Lung microvascular endothelial cell (primary cell): ENCODE results near the gene DKKL1. TPM values are rescaled to one million over a fixed set of nuclear protein-coding genes. Genes with fewer than 3 reads are reported as not detected.

Experiments used
- DNase-seq, 2 donors: peaks; one replicate each; pipeline versions ENCODE4 v3.0.0 to v3.0.0-alpha.2; 2010; ENCODE audit warnings: low read depth in 2 of 2
- total RNA-seq: library from RNA; depleted of rRNA; stranded (reverse); fragments of >200 nt; gene quantifications from 2 replicates; pipeline ENCODE4 v1.2.1, GENCODE V29; 2014

DKKL1 gene
- total RNA-seq, 1 donor from 2014 or later = 0.40 TPM

DNA sequence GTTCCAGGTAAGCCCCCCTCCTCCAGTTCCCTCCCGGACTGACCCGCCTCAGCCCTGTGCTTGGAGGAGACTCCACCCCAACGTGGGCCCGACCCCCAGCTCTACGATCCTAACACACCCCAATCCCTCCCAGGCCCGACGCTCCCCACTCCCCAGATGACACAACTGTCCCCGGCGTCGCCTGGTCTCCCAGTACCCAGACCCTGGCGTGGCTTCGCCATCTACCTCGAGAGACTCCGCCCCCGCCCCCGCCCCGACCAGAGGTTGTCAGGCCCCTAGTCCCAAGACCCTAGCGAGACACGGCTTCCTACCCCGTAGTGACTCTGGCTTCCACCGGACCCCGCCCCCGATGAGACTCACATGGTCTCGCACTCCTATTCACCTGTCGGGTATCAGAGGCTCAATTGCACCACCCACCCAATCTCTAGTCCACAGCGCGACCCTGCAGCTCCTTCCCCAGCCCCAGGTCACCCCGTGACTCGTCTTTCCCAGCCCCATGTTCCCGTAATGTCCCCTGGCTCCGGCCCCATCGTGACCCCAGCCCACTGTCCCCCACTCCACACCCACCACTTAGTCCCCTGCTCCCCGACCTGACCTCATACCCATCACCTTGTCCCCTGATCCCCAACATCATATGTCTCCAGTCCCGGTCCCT, 25.5 kb upstream of the DKKL1 start:
- no peak for DNase-seq

DNA sequence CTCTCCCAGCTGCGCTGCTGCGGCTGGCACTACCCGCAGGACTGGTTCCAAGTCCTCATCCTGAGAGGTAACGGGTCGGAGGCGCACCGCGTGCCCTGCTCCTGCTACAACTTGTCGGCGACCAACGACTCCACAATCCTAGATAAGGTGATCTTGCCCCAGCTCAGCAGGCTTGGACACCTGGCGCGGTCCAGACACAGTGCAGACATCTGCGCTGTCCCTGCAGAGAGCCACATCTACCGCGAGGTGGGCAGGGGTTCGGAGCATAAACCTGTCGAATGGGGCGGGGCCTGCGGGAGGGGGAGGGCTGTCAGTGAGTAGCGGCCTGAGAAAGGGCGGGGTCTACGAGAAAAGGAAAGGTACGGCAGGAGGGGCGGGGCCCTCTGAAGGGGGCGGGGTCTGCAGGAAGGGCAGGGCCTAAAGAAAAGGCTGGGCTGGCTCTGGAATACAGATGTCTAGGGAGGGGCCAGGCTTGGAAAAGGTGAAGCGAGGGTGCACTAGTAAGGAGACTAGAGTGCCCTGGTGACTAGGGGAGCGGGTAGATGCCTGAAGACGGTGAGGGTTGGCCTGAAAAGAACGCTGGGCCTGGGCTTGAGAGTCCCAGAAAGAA, 24.9 kb upstream of the DKKL1 start:
- peak; percentile 33 to 74 for DNase-seq

DNA sequence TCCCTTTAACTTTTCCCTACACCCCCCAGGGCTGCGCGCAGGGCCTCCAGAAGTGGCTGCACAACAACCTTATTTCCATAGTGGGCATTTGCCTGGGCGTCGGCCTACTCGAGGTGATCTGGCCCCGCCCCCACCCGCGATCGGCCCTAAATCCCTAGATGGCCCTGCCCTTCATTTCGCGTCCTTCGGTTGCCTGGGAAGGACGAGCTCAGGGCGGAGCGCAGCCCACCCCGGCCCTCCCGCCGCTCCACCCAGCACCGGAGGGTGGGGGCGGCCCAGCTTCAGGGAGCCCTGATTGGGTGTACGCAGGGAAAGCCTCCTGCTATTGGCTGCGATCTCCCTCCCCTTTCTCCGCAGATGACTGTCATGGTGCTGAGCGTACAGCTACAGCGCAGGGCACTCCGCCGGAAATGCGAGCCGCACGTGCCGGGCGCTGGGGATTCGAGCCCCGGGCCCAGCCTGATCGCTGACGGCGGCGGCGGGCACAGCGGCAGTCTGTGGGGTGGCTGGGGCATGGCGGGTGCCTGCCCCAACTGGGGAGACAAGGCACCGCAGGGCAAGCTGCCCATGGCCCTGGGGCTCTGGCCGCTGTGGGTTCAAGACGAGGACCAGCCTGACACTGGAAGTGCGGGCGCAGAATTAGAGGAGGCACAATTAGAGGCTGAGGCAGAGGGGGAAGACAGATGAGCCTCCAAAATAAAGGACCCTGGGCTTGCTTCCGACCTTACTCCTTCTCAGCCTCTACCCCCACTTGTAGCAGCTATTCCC, 24.2 kb upstream of the DKKL1 start:
- peak; percentile 88 to 95 for DNase-seq

DNA sequence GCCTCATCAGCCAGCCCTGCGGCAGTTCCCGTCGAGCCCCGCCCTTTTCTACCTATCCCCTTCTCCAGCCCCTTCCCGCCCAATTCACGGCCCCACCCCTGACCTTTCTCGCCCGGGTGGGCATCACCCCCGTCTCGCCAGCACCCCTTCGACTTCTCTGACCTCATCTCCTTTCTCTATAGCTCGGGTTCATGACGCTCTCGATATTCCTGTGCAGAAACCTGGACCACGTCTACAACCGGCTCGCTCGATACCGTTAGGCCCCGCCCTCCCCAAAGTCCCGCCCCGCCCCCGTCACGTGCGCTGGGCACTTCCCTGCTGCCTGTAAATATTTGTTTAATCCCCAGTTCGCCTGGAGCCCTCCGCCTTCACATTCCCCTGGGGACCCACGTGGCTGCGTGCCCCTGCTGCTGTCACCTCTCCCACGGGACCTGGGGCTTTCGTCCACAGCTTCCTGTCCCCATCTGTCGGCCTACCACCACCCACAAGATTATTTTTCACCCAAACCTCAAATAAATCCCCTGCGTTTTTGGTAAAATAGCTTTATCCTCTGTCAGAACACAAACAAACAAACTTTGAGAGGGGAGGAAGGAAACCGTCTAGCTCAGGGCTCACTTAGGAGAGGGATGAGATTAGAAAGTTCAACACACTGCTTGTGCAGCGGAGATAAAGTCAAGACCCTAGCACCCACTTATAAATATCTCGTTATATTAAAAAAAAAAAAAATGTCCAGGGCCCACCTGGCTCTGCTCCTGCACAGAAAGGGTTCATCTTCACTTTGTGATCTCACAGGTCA, 23.4 kb upstream of the DKKL1 start:
- peak; percentile 35 to 82 for DNase-seq

DNA sequence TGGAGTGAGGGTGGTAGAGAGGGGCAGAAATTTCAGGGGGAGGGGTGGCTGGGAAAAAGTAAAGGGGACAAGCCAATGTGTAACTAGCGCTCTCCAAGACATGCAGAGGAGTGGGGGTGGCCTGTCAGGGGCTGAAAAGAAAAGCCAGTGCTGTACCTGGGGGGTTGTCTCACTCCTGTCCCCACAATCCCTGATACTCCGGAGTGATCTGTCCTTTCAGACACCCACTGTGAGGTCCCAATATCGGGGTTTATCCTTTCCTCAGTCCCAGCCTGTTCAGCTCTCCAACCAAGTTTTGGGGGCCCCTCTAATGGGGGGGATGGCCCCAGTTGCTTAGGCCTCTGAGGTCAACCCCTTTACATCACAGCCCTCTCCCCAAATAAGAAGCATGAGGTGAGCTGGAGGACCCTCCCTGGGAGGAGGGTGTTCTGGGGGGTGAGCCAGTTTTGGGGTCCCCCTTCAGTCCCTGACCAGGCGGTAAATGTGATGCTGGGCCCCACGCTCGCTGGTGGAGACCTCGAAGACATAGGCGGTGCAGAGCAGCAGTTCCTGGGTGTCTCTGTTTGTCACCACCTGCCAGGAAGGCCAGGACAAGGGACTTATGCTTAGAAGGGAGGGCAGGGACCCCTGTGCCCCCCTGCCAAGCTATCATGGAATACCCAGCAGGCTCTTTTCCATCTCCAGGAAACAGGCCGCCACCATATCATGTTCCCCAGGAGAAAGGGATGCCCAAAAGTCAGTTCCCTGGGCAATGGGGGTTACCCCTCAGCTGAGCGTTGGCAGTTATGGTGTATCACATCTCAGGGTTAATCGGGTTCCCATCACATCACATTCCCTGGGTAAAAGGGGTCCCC, 22.6 kb upstream of the DKKL1 start:
- no peak for DNase-seq

DNA sequence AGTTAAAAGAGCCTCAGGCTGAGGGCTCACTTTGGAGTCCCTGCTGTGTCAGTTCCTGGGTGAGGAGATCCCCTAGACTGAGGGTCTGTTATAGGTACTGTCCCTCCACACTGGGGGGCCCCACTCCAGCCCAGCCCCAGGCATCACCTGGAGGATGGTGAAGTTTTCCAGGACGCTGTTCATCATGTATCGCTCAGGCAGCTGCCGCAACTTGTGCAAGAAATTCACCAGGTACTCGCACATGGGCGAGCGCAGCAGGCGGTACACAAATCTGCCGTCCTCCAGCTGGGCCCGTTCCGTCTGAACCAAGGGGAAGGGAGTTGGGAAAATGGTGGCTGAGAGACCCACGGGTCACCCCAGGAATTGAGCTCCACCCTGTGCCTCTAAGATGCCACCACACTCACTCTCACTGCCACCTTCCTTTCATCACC, 21.4 kb upstream of the DKKL1 start:
- DNase-seq = no peak

DNA sequence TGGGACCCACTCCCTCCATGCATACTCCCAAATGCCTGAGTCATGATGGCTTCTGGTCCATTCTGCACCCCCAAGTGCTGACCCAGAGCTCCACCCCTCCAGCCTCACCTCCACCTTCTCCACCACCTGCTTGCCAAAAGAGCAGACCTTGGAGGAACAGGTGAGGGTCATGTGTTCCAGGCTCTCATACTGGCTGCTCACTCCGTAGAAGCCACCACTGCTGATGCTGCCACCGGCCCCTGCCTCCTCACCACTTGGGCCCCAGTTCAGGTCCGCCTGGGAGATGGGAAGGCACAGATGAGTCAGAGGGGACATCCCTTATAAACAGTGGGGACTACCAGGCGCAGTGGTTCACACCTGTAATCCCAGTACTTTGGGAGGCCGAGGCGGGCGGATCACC, 20.6 kb upstream of the DKKL1 start:
- no peak for DNase-seq

DNA sequence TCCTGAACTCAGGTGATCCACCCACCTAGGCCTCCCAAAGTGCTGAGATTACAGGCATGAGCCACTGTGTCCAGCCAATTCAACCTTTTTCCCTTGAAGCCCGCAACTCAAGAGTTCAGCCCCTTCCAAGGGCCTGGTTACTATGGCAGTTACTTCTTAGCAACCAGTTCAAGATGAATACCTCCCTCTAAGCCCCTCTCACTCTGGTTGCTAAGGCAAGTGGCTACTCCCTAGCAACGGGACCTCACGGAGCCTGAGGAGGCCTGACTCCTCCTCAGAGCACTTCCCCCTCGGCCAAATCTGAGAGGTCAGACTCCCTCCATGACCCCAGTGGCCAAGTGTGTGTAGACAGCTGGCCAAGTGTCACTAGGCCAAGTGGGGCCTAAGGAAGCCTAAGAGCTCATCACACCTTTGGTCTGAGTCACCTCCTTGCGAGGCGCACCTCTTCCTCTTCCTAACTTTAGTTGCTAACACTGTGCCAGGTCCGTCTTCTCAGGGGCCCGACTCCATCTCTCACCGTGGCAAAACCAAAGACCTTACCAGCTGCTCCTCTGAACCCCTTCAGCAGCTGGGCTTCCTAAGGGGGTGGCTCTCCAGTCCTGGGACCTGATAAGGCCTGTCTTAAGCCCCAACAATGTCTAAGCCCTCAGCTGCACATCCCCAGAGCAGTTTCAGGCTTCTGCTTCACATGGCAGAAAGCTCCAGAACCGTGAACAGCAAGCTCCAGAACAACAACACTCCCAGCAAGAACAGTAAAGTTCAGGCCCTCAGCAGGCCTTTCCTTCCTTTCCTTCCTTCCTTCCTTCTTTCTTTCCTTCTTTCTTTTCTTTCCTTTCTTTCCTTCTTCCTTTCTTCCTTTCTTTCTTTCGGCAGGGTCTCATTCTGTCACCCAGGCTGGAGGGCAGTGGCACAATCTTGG, 18.9 kb upstream of the DKKL1 start:
- no peak for DNase-seq

DNA sequence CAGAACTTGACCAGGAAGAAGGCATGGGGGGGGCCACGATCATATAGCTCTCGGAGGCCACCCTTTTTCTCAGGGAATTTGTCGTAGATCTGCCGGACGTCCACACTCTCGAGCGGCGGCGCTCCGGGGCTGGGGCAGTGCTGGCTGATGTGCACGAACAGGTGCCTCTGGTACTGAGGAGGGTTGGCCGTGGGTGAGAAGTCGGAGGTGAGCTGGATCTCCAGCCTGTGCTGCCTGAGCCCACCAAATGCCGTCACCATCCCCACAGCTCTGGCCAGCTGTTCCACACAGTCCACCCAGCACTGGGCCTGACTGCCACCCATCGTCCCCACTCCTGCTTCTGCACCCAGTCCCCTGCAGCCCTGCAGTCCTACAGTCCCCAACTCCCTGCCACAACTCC, 16.5 kb upstream of the DKKL1 start:
- no peak for DNase-seq

DNA sequence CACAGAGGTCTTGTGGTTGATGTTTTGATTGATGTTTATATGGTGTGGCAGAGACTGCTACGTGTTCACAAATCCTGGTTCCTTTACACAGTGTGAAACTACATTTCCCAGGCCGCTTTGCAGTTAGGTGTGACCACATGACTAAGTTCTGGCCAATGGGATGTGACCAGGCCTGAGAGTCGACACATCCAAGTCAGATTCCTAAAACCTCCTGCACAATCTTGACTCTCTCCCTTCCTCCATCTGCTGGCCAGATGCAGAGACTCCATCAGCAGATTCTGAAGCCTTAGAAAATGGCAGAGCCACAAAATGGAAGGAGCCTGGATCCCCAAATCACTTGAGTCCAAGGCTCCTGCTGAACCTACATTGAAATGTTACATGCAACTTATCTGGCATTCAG, 15.8 kb upstream of the DKKL1 start:
- peak; percentile 44 to 47 for DNase-seq

DNA sequence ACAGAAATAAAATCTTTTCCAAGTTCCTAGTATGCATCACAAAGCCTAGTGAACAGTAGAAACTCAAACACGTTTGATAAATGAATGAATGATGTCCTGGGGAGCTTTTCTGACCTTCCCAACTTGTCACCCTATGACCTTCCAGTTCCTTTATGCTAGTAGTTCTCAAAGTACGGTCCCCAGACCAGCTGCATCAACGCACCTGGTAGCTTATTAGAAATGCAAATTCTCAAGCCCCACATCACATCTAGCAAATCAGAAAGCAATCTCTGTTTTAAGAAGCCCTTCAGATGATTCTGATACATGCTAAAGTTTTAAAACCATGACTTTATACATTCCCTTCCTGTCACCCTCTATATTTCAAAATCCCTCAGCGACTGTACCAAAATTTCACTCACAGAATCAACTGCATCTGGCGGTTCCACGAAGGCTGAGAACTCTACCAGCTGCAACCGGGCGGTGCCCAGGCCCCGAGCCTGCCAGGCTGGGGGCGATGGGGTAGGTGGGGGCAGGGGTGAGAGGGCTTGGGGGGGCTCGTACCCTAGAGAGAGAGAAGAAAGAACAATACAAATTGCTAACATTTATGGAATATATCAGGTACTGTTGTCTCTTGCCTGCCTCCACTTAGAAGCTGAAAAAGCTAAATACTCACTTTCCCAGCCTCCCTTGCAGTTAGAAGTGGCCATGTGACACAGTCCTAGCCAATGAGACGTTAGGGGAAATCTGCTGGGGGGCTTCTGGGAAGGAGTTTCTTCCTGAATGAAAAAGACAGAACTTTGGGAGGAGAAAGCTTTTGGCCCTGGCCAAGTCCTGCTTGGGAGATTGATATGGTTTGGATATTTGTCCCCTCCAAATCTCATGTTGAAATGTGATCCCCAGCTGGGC, 15.1 kb upstream of the DKKL1 start:
- DNase-seq = no peak

DNA sequence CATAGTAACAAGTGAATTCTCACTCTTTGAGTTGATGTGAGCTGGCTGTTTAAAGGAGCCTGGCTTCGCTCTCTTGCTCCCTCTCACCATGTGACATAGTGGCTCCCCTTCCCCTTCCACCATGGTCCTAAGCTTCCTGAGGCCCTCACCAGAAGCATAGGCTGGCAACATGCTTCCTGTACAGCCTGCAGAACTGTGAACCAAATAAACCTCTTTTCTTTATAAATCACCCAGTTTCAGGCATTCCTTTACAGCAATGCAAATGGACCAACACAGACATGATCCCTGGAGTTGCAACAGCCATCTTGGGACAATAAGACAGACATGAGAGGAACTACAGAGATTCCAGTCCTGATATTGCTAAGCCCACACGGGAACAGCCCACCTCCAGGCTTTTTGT, 14.1 kb upstream of the DKKL1 start:
- DNase-seq = no peak

DNA sequence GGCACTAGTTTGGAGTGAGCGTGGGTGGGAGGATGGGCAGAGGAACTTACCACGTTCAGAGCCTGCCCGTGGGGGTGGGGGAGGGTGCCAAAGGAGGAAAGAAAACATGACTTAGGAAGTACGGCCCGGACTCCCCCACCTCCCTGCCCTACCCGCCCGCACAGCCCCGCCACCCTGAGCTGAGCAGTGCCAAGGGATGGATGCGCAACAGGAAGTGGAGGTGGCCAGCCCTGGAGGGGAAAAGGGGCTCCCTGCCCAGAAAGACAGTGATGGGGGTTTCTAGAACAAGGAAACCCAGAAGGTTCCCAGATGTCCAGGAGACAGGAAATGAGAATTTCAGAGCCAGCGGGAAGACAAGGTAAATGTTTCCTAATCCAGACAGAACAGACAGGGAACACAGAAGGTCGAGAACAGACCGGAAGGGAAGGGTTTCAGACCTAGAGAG, 7.7 kb upstream of the DKKL1 start:
- DNase-seq = peak; percentile 18 to 60

DNA sequence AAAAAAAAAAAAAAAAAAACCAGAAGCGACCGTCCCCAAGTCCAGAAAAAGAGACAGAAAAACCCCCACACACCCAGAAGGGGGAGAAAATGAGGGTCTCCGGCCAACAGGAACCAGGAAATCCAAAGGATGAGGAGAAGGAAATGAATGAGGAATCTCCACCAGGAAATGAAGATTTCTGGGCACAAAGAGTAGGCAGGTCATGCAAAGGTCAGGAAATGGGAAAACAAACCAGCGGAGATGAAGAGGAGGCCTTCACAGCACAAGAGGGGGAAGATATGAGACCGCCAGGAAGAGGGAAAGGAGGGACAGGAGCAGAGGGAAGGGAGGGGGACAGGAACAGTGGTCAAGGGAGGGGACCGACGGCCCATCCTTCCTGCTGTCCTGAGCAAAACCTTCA, 7.3 kb upstream of the DKKL1 start:
- DNase-seq = peak; percentile 21 to 31

DNA sequence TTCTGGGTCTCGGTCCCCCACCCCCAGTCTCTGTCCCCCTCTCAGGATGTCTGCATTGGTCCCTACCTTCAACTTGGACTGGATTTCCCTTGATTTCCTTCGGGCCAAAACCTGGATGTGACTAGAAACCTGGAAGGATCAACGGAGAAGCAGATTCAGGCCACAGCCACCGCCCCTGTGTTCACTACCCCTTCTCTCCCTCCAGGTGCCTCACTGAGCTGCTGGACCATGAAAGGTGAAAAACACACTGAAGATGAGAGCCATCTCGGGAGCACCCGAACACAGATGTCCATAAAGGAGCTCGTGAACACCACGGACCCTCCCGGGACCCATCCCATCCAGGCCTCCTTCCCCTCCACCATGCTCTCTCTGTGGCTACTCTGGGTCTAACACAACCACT, 6.5 kb upstream of the DKKL1 start:
- DNase-seq = no peak

DNA sequence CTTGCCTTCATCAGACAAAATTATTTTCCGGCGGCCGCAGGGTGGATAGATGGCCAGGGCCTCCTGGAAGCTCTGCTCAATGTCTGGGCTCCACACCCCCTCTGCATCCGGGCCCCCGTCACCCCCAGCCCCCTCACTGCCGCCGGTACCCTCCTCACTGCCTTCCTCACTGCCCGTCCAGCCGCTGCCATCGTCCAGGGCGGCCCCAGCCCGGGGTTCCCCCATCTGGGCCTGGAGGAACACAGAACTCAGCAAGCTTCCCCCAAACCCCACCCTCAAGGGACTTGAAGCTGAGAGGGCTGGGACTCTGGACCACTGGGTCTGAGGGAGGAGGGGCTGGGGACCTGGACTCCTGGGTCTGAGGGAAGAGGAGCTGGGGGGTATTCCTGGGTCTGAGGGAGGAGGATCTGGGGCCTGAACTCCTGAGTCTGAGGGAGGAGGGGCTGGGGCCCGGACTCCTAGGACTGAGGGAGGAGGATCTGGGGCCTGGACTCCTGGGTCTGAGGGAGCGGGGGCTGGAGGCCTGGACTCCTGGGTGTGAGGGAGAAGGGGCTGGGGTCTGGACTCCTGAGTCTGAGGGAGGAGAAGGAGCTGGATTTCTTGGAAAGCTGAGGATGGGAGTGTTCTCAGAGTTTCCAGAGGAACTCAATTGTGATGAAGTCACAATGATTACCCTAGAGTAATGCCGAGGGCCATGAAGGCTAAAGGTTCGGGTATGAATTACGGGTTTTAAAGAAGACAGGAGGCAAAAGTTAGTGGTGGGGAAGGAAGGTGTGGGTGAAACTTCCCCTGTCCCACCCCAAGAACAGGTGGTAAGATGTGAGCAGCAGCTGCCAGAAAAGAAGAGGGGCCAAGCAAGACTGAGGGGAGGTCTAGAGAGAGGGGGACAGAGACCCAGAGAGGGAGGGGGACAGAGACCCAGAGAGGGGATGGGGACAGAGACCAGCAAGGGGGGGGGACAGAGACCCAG, 3.5 kb upstream of the DKKL1 start:
- no peak for DNase-seq

DNA sequence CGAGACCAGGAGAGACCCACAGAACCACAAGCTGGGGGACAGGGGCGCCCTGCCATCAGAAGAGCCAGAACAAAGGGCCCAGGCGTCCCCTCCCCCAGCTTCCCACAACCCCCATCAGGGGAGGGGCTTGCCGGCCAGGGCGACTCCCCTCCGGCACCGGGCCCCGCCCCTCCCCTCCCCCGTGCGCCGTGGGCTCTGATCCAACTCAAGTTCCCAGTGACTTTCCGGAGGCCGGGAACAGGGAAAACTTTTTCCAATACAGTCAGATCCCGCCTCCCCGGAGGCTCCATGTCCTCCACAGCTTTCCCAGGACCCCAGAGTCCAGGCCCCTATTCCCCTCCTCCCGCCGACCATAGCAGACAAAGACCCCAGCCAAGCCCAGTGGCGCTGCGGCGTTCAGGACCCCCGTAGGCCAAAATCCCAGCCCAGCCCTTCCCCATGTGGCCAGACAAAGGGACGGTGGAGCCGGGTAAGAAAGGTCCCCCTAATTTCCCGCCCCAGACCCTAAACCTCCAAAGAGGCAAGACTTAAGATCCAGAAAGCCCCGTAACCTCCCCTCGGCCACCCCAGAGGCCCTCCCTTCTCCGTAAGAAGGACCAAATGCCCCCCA, 2.1 kb upstream of the DKKL1 start:
- peak; percentile 89 to 97 for DNase-seq
